ENCODE measurements around the gene NRG2.

Gene NRG2

DNA sequence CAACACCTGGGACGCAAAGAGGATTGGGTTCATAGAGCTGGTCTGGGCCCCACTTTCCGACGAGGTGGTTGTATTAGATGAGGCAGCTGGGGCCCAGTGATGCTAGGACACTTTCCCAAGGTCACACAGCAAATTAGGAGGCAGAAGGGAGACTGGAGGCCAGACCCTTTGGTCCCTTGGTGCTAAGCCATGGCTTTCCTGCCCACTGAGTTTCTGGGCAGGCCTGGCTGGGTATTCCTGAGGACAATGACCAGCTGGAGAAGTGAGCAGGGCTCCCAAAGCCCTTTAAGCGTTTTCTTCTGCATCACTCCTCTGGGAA is 181.3 kb downstream of the NRG2 start:
- Histone ChIP-seq H3K4me1 (ENCODE audit: control insufficient read depth, insufficient read depth, low read length) (peaks cover 12% of the 10 kb centered on the region), H3K9me3 (ENCODE audit: control insufficient read depth in 2 of 2, low read length in 2 of 2) (no peaks in the 10 kb centered on the region), H3K36me3 (ENCODE audit: control insufficient read depth in 2 of 2, insufficient read depth in 2 of 2, low read length in 2 of 2) (peaks cover 0 to 2% of the 10 kb centered on the region in 2 donors), H3K4me3 (ENCODE audit: low read length in 2 of 2) (no peak overlapping the region), H3K27me3 (ENCODE audit: control insufficient read depth in 1 of 2, insufficient read depth in 2 of 2, low read length in 2 of 2) (no peaks in the 10 kb centered on the region), H3K9ac (ENCODE audit: low read length in 2 of 2) (no peak overlapping the region), H3K27ac (ENCODE audit: low read length) (no peak overlapping the region)

DNA sequence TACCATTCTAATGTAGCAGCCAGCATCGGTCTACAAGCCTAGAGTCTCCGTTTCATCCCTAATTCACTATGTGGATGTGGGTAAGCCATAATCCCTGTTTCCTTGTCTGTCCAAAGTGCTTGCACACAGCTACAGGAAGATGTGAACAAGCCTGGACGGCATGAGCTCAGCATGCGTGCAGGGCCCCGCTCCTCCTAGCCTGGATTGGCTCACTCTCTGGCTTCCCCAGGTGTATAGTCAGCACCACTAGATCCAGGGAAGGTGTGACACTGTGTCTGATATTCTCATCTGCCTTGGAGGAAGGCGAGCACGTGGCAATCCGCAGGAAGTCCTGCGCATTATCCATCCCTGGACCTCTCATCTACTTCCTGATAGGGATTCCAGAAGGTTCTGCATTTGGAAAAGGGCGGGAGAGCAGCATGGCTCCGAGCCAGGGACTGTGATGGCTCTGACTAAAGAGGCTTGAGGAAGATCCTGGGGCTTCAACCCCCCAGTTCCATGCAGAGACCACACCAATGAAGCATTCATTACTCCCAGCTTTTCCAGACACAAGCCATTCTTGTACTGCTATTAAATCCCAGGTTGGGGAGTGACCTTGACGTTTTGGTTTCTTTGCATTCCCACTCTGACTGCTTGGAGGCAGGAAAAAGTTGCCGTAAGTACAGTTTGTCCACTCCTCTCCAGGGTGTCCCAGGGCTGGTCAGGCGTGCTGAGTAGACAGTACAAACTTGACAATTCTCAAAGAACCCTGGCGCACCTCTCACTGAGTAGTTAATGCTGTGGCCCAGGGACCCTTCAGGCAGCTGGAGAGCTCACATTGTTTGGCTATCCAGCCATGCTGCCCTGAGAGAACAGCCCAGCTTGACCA is 181.8 kb downstream of the NRG2 start:
- Histone ChIP-seq H3K4me1 (ENCODE audit: control insufficient read depth, insufficient read depth, low read length) (peaks cover 12% of the 10 kb centered on the region), H3K27me3 (ENCODE audit: control insufficient read depth in 1 of 2, insufficient read depth in 2 of 2, low read length in 2 of 2) (no peaks in the 10 kb centered on the region), H3K9ac (ENCODE audit: low read length in 2 of 2) (peak overlapping the region in 1 of 2 donors; percentile 5), H3K27ac (ENCODE audit: low read length) (no peak overlapping the region), H3K4me3 (ENCODE audit: low read length in 2 of 2) (no peak overlapping the region), H3K9me3 (ENCODE audit: control insufficient read depth in 2 of 2, low read length in 2 of 2) (no peaks in the 10 kb centered on the region), H3K36me3 (ENCODE audit: control insufficient read depth in 2 of 2, insufficient read depth in 2 of 2, low read length in 2 of 2) (peaks cover 0 to 2% of the 10 kb centered on the region in 2 donors)

DNA sequence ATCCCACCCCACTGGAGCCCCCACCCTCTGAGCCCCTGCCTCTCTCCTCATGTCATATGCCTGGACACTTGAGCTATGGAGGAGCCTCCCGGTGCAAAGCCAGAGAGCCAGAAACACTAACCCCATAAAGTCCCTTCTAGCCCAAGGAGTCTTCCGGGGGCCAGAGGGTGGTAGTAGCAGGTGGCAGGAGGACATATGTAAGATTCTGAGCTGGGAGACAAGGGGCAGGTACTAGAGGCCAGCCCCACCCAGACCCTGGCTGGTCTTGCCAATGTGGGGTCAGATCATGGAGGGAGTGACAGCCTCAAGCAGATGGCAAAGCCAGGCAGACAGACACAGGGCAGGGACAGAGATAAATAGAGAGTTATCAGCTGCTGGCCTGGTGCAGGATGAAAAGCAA is 184.1 kb downstream of the NRG2 start:
- Histone ChIP-seq H3K4me1 (ENCODE audit: control insufficient read depth, insufficient read depth, low read length) (peaks cover 12% of the 10 kb centered on the region), H3K9me3 (ENCODE audit: control insufficient read depth in 2 of 2, low read length in 2 of 2) (no peaks in the 10 kb centered on the region), H3K27ac (ENCODE audit: low read length) (no peak overlapping the region), H3K27me3 (ENCODE audit: control insufficient read depth in 1 of 2, insufficient read depth in 2 of 2, low read length in 2 of 2) (no peaks in the 10 kb centered on the region), H3K36me3 (ENCODE audit: control insufficient read depth in 2 of 2, insufficient read depth in 2 of 2, low read length in 2 of 2) (peaks cover 0 to 2% of the 10 kb centered on the region in 2 donors), H3K9ac (ENCODE audit: low read length in 2 of 2) (no peak overlapping the region), H3K4me3 (ENCODE audit: low read length in 2 of 2) (no peak overlapping the region)

DNA sequence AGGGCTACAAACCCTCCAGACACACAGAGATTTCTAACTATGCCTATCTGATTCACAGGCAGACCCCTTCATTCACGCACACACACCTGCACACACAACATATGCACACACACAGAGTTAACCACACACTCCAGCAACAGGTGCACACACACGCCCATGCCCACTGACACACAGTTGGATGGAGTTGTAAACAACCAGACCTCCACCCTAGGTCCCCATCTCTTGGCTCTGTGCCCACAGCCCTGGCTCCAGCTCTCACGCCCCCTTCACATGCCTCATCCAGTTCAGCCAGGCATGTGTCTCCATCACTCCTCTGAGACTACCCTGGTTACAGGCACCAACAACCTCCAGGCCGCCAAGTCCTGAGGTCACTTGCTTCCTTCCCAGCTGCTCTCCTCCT is 186.4 kb downstream of the NRG2 start:
- H3K4me1 ChIP-seq (ENCODE audit: control insufficient read depth, insufficient read depth, low read length): no peaks in the 10 kb centered on the region
- no peak overlapping the region for H3K4me3 ChIP-seq (ENCODE audit: low read length in 2 of 2)
- H3K27ac ChIP-seq (ENCODE audit: low read length): no peak overlapping the region
- no peaks in the 10 kb centered on the region for H3K27me3 ChIP-seq (ENCODE audit: control insufficient read depth in 1 of 2, insufficient read depth in 2 of 2, low read length in 2 of 2)
- no peaks in the 10 kb centered on the region for H3K9me3 ChIP-seq (ENCODE audit: control insufficient read depth in 2 of 2, low read length in 2 of 2)
- no peak overlapping the region for H3K9ac ChIP-seq (ENCODE audit: low read length in 2 of 2)
- H3K36me3 ChIP-seq (ENCODE audit: control insufficient read depth in 2 of 2, insufficient read depth in 2 of 2, low read length in 2 of 2): peaks cover 0 to 5% of the 10 kb centered on the region in 2 donors

DNA sequence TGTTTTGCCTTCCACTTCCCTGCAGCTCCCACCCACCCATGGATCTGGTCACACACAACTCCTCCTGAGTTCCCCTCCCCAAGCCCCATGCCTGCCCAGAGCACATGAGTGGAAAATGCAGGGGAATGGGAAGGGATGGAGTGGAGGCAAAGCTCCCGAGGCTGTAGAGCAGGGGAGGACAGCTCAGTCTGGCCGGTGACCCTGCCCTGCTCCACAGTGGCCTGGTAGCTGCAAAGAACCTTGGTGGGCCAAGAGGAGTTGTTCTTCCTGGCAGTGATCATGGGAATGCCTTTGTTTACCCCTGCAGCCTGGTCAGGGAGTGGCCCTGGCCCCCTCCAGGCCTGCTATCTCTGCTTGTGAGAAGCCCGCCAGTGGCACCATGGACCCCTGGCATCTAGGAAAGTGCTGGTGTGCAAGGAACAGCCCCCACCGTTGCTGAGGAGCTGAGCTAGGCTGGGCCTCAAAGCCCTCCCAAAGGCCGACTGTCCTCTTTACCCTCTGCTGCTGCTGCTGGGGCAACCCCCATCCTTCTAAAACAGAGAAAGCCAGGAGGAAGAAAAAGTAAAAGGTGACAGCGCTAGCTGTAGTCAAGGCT is 187.1 kb downstream of the NRG2 start:
- peaks cover 0 to 7% of the 10 kb centered on the region in 2 donors for H3K36me3 ChIP-seq (ENCODE audit: control insufficient read depth in 2 of 2, insufficient read depth in 2 of 2, low read length in 2 of 2)
- H3K4me3 ChIP-seq (ENCODE audit: low read length in 2 of 2): no peak overlapping the region
- no peaks in the 10 kb centered on the region for H3K9me3 ChIP-seq (ENCODE audit: control insufficient read depth in 2 of 2, low read length in 2 of 2)
- no peaks in the 10 kb centered on the region for H3K27me3 ChIP-seq (ENCODE audit: control insufficient read depth in 1 of 2, insufficient read depth in 2 of 2, low read length in 2 of 2)
- H3K27ac ChIP-seq (ENCODE audit: low read length): no peak overlapping the region
- no peaks in the 10 kb centered on the region for H3K4me1 ChIP-seq (ENCODE audit: control insufficient read depth, insufficient read depth, low read length)
- H3K9ac ChIP-seq (ENCODE audit: low read length in 2 of 2): no peak overlapping the region

DNA sequence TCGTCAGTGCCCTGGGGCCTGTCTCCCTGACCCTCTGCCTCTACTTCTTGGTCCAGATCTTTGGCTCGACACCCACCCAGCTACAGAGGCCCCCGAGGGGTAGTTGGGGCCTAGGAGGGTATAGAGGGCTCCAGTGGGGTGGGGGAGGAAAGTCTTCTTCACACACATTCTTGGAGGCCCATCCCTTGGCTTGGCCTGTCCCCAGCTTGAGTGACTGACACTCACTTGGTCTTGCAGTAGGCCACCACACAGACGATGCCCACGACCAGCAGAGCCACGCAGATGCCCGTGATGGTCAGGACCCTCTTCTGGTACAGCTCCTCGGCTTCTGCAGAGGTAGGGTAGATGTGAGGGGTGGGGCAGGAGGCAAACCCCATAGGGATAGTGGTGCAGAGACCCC is 187.6 kb downstream of the NRG2 start:
- Histone ChIP-seq H3K27ac (ENCODE audit: low read length) (no peak overlapping the region), H3K4me3 (ENCODE audit: low read length in 2 of 2) (no peak overlapping the region), H3K9ac (ENCODE audit: low read length in 2 of 2) (no peak overlapping the region), H3K9me3 (ENCODE audit: control insufficient read depth in 2 of 2, low read length in 2 of 2) (no peaks in the 10 kb centered on the region), H3K4me1 (ENCODE audit: control insufficient read depth, insufficient read depth, low read length) (no peaks in the 10 kb centered on the region), H3K27me3 (ENCODE audit: control insufficient read depth in 1 of 2, insufficient read depth in 2 of 2, low read length in 2 of 2) (no peaks in the 10 kb centered on the region), H3K36me3 (ENCODE audit: control insufficient read depth in 2 of 2, insufficient read depth in 2 of 2, low read length in 2 of 2) (peaks cover 0 to 7% of the 10 kb centered on the region in 2 donors)

DNA sequence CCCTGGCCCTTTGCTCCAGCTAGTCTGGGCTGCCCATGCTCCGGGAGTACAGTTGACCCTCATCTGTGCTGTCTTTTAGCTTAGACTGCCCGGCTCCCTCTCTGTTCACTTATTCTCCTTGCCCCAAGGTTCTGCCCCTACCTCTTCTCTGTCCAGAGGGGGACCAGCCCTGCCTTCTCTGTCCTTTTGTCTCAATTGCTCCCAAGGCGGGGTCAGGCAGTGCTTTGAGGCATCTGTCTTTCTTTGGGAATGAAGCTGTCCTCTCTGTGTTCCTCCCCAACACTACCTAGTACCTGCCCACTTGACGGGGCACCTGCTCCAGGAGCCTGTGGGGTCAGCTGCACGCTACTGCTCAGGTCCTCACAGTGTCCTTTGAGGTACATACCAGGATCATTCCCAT is 188.1 kb downstream of the NRG2 start:
- Histone ChIP-seq H3K36me3 (ENCODE audit: control insufficient read depth in 2 of 2, insufficient read depth in 2 of 2, low read length in 2 of 2) (peaks cover 0 to 7% of the 10 kb centered on the region in 2 donors), H3K27me3 (ENCODE audit: control insufficient read depth in 1 of 2, insufficient read depth in 2 of 2, low read length in 2 of 2) (no peaks in the 10 kb centered on the region), H3K4me3 (ENCODE audit: low read length in 2 of 2) (no peak overlapping the region), H3K27ac (ENCODE audit: low read length) (no peak overlapping the region), H3K4me1 (ENCODE audit: control insufficient read depth, insufficient read depth, low read length) (no peaks in the 10 kb centered on the region), H3K9ac (ENCODE audit: low read length in 2 of 2) (no peak overlapping the region), H3K9me3 (ENCODE audit: control insufficient read depth in 2 of 2, low read length in 2 of 2) (no peaks in the 10 kb centered on the region)

DNA sequence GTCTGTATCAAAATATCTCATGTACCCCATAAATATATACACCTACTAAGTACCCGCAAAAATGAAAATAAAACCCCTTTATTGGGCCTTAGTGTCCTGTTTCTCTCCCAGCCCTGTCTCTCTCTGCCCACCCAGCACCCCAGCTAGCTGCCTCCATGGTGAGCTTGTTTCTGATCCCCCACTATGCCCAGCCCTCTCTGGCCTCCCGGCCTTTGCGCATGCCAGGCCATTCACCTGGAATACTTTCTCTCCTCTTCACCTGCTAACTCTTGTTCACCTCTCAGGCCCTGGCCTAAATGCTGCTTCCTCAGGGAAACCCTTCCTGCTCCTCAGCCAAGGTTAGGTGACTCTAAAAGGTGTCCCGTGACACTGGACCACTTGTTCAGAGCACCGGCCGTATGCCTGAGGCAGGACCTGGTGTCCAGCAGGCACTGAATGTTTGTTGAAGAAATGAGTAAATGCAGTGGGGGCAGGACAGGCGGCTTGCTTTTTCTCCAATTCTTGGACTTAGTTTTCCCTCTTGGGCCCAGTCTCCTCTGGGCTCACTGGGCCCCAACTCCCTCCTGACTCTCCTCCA is 189.0 kb downstream of the NRG2 start:
- Histone ChIP-seq H3K36me3 (ENCODE audit: control insufficient read depth in 2 of 2, insufficient read depth in 2 of 2, low read length in 2 of 2) (peaks cover 0 to 7% of the 10 kb centered on the region in 2 donors), H3K9me3 (ENCODE audit: control insufficient read depth in 2 of 2, low read length in 2 of 2) (no peaks in the 10 kb centered on the region), H3K27ac (ENCODE audit: low read length) (no peak overlapping the region), H3K4me1 (ENCODE audit: control insufficient read depth, insufficient read depth, low read length) (no peaks in the 10 kb centered on the region), H3K9ac (ENCODE audit: low read length in 2 of 2) (no peak overlapping the region), H3K4me3 (ENCODE audit: low read length in 2 of 2) (no peak overlapping the region), H3K27me3 (ENCODE audit: control insufficient read depth in 1 of 2, insufficient read depth in 2 of 2, low read length in 2 of 2) (no peaks in the 10 kb centered on the region)

DNA sequence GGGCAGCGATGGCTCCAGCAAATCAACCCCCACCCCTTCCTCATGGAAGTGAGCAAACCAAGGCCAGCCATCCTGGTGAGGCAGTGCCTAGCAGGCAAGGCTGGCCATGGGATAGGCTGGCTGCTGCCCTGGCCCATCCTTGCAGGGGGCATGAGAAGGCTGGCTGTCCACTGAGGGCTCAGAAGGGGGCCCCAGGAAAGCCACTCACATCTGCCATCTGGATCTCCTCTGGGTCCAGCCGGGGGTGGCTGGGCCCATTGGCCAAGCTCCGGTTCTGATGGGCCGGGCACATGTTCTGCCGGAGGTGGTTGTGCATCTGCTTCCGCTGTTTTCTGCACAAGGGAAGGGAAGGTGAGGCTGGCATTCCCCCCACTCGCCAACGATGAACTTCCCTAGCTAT is 190.4 kb downstream of the NRG2 start:
- Histone ChIP-seq H3K27me3 (ENCODE audit: control insufficient read depth in 1 of 2, insufficient read depth in 2 of 2, low read length in 2 of 2) (no peaks in the 10 kb centered on the region), H3K27ac (ENCODE audit: low read length) (no peak overlapping the region), H3K4me1 (ENCODE audit: control insufficient read depth, insufficient read depth, low read length) (no peaks in the 10 kb centered on the region), H3K9ac (ENCODE audit: low read length in 2 of 2) (no peak overlapping the region), H3K4me3 (ENCODE audit: low read length in 2 of 2) (no peak overlapping the region), H3K9me3 (ENCODE audit: control insufficient read depth in 2 of 2, low read length in 2 of 2) (no peaks in the 10 kb centered on the region), H3K36me3 (ENCODE audit: control insufficient read depth in 2 of 2, insufficient read depth in 2 of 2, low read length in 2 of 2) (peaks cover 0 to 5% of the 10 kb centered on the region in 2 donors)

DNA sequence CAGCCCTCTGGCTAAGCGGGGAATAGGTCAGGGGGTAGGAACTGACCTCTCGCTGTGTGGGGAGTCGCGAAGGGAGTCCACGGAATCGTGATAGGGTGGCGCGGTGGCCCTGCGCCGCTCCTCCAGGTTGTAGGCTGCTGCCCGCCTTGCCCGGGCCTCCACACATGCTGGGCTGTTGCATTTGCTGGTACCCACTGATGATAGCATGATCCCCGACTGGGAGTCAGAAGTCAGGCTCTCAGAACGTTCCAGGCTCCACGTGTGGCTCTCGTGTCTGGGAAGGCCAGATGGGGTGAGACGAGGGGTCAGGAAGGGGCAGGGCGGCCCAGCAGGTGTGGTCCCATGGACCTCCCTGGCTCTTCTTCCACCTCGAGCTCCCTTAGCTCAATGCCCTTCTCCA is 191.5 kb downstream of the NRG2 start:
- H3K4me1 ChIP-seq (ENCODE audit: control insufficient read depth, insufficient read depth, low read length): no peaks in the 10 kb centered on the region
- H3K27ac ChIP-seq (ENCODE audit: low read length): no peak overlapping the region
- H3K4me3 ChIP-seq (ENCODE audit: low read length in 2 of 2): no peak overlapping the region
- no peaks in the 10 kb centered on the region for H3K9me3 ChIP-seq (ENCODE audit: control insufficient read depth in 2 of 2, low read length in 2 of 2)
- peaks cover 0 to 5% of the 10 kb centered on the region in 2 donors for H3K36me3 ChIP-seq (ENCODE audit: control insufficient read depth in 2 of 2, insufficient read depth in 2 of 2, low read length in 2 of 2)
- no peaks in the 10 kb centered on the region for H3K27me3 ChIP-seq (ENCODE audit: control insufficient read depth in 1 of 2, insufficient read depth in 2 of 2, low read length in 2 of 2)
- H3K9ac ChIP-seq (ENCODE audit: low read length in 2 of 2): no peak overlapping the region
